Neutrophil (primary cell): ENCODE measurements around the gene NDOR1.

Source experiments
- H3K27ac ChIP-seq: fragments of 200-600 bp; sonication (generic); 2 replicates; pipeline ENCODE4 v1.5.1; 2016; ENCODE audit warnings: mild to moderate bottlenecking, moderate library complexity
- H3K27me3 ChIP-seq: fragments of 200-600 bp; sonication (generic); 2 replicates; pipeline ENCODE4 v1.6.0; 2016; ENCODE audit warnings: mild to moderate bottlenecking
- H3K36me3 ChIP-seq: fragments of 200-600 bp; sonication (generic); 2 replicates; pipeline ENCODE4 v1.5.1; 2017
- H3K4me1 ChIP-seq, 2 experiments: fragments of 200-600 bp in 1 of 2; sonication (generic) in 1 of 2; 1 replicate in 1 of 2; 2 replicates in 1 of 2; pipeline versions ENCODE4 v1.5.1 to v1.6.1; 2013 to 2016; ENCODE audit warnings: low read depth in 1 of 2, low read length in 1 of 2, mild to moderate bottlenecking in 1 of 2, moderate library complexity in 1 of 2; ENCODE audit not compliant: control insufficient read depth in 1 of 2, insufficient read depth in 1 of 2
- H3K4me3 ChIP-seq, 2 experiments: fragments of 200-600 bp in 1 of 2; sonication (generic) in 1 of 2; 1 replicate in 1 of 2; 2 replicates in 1 of 2; pipeline ENCODE4 v1.5.1; 2013 to 2016; ENCODE audit warnings: low read depth in 1 of 2, low read length in 1 of 2, mild to moderate bottlenecking in 1 of 2, moderate library complexity in 1 of 2
- H3K9me3 ChIP-seq: fragments of 200-600 bp; sonication (generic); 2 replicates; pipeline ENCODE4 v1.5.1; 2016
- TF ChIP-seq, protein P1 (sequence below): fragments of 200-600 bp; sonication (generic); IDR thresholded peaks from 2 replicates; pipeline ENCODE4 v1.5.1; 2016; ENCODE audit warnings: antibody characterized with exemption

Gene NDOR1

DNA sequence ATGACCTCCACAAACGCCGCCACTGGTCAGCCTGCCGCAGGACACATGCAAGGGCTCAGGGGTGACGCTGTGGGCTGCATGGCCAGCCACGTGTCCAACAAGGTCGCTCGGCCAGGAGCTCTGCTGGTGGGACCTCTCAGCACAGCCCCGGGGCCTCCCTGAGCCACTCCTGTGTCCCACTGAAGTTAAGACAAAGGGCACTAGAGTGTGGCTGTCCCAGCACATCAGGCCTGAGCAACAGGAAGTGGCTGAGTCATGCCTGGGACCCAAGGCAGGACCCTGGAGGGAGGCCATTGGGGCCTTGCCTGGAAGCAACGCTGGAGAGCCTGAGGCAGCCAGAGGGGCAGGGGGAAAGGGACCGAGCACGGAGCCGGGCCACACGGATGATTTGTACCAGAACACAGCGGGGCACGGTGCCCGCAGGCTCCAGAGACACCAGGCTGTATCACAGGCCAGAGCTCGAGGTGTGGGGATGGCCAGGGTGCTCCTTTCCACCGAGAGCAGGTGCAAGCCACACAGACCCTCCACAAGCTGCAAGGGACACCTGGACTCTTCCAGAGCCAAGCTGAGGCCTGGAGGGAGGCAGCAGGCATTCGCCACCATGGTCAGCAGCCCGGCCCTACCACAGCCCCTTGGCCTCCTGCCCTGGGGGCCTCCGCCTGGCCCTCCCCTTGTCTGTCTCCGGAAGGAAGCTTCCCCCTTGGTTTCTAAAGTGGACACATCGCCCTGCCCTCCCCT lies 27.1 kb upstream of the NDOR1 start:
- Histone ChIP-seq H3K36me3 (peaks cover 68% of the 10 kb centered on the region), H3K27ac (no peak overlapping the region), H3K4me1 (no peaks in the 10 kb centered on the region)

DNA sequence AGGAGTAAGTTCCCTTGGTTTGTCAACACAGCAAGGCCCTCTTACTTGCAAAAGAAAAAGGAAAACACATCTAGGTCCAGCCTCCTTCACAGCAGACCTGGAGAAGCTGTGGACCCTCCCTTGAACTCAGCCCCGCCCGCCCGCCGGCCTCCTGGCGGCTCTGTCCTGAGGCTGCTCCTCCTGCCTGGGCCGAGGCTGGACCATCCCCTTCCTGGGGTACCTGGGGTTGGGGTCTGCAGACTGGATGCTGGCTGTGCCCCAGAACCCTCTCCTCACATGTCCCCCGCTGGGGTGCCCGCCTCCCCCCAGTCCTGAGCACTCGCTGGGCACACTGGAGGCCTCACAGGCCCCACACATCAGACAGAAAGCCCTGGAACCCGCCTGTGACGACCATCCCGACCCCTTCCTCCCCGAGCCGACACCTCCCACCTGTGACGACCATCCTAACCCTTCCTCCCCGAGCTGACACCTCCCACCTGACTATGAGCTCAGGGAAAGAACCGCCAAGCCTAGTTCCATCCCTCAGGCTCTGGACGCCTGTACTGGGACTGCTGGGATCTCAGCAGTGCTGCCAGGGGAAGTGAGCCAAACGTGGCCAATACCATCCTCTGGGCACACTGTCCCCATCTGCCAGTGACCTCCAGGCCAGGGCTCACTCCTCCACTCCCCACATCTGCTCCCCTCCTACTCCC lies 26.4 kb upstream of the NDOR1 start:
- Histone ChIP-seq H3K27ac (no peak overlapping the region), H3K4me3 (no peak overlapping the region), H3K4me1 (no peaks in the 10 kb centered on the region), H3K9me3 (no peaks in the 10 kb centered on the region), H3K27me3 (peaks cover 19% of the 10 kb centered on the region), H3K36me3 (peaks cover 75% of the 10 kb centered on the region)
- TF ChIP-seq, protein P1, sequence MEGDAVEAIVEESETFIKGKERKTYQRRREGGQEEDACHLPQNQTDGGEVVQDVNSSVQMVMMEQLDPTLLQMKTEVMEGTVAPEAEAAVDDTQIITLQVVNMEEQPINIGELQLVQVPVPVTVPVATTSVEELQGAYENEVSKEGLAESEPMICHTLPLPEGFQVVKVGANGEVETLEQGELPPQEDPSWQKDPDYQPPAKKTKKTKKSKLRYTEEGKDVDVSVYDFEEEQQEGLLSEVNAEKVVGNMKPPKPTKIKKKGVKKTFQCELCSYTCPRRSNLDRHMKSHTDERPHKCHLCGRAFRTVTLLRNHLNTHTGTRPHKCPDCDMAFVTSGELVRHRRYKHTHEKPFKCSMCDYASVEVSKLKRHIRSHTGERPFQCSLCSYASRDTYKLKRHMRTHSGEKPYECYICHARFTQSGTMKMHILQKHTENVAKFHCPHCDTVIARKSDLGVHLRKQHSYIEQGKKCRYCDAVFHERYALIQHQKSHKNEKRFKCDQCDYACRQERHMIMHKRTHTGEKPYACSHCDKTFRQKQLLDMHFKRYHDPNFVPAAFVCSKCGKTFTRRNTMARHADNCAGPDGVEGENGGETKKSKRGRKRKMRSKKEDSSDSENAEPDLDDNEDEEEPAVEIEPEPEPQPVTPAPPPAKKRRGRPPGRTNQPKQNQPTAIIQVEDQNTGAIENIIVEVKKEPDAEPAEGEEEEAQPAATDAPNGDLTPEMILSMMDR: no peak

More for the DNA sequence above, 27.1 kb upstream of the NDOR1 start:
- H3K4me3 ChIP-seq: no peak overlapping the region
- H3K27me3 ChIP-seq: peaks cover 26% of the 10 kb centered on the region
- no peaks in the 10 kb centered on the region for H3K9me3 ChIP-seq
- TF ChIP-seq, protein P1: no peak

DNA sequence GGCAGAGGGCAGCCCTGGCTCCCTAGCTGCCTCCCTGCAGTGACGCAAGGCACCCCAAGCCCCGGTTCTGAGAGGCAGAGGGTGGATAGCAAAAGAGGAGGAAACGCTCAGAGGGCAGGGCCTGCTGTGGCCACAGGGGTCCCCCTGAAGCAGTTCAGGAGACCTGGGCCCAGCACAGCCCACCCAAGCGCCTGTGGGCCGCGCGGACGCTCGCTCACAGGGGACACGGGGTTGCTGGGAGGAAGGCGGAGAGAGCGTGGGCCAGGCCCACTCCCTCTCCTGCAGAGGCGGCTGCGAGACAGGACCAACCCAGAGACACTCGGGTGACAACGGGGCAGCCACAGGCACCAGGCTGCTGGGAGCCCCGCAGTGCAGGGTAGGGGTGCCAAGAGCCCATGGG lies 25.7 kb upstream of the NDOR1 start:
- TF ChIP-seq, protein P1: no peak
- H3K9me3 ChIP-seq: no peaks in the 10 kb centered on the region
- no peaks in the 10 kb centered on the region for H3K4me1 ChIP-seq
- no peak overlapping the region for H3K27ac ChIP-seq
- peaks cover 12% of the 10 kb centered on the region for H3K27me3 ChIP-seq
- peaks cover 82% of the 10 kb centered on the region for H3K36me3 ChIP-seq
- no peak overlapping the region for H3K4me3 ChIP-seq

DNA sequence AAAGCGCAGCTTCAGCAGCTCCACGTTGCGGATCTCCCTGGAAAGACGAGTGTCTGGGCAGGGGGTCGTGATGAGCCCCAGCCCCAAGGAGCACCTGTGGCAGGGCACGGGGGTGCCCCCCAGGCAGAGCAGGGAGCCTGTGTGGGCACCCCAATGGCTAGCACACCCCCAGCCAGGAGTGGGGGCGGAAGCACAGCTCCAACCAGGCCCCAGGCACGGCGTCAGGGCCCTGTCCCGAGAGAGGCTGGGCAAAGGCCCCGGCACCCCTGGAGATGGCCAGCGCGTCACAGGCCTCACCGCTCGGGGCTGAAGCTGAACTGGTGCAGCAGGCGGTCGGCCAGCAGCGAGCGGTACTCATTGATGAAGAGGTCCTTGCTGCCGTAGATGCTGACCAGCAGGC lies 25.0 kb upstream of the NDOR1 start:
- TF ChIP-seq, protein P1: no peak
- H3K27me3 ChIP-seq: peaks cover 5% of the 10 kb centered on the region
- H3K4me3 ChIP-seq: no peak overlapping the region
- no peak overlapping the region for H3K27ac ChIP-seq
- no peaks in the 10 kb centered on the region for H3K4me1 ChIP-seq
- peaks cover 89% of the 10 kb centered on the region for H3K36me3 ChIP-seq
- H3K9me3 ChIP-seq: no peaks in the 10 kb centered on the region

DNA sequence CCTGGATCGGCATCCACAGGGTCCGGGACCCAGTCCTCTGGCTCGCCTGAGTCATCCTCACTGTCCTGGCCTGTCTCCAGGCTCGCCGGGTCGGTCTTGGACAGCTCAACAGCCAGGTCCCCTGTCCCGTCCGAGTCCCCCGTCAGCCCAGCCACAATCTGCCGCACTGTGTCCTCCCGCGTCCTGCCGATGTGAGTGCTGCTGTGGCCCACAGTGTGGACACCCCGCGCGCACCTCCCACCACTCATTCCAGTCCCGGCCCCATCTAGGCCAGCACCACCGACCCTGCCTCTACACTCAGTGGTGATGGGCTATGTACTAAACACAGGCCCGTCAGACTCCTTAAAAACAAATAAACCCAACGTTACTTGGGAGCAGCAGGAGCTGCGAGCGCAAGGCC lies 23.8 kb upstream of the NDOR1 start:
- peaks cover 100% of the 10 kb centered on the region for H3K36me3 ChIP-seq
- H3K4me1 ChIP-seq: peaks cover 3 to 4% of the 10 kb centered on the region in 2 experiments

More for the DNA sequence above, 23.8 kb upstream of the NDOR1 start:
- Histone ChIP-seq H3K27me3 (no peaks in the 10 kb centered on the region), H3K9me3 (no peaks in the 10 kb centered on the region), H3K4me3 (no peak overlapping the region), H3K27ac (no peak overlapping the region)
- TF ChIP-seq, protein P1: no peak
